WTC11 (cell line): ENCODE data around the gene RNU1-3.

Experiments
- CREB1 ChIP-seq: sonication (generic); formaldehyde crosslinking; IDR thresholded peaks from 2 replicates; pipeline ENCODE4 v1.8.0; 2023; ENCODE audit warnings: mild to moderate bottlenecking, missing genetic modification reagents
- ESRRA ChIP-seq: sonication (generic); formaldehyde crosslinking; IDR thresholded peaks from 2 replicates; pipeline ENCODE4 v1.8.1; 2022; ENCODE audit warnings: mild to moderate bottlenecking, missing genetic modification reagents, borderline replicate concordance
- FOXJ3 ChIP-seq: sonication (generic); formaldehyde crosslinking; IDR thresholded peaks from 2 replicates; pipeline ENCODE4 v1.9.0; 2021; ENCODE audit warnings: missing genetic modification reagents, mild to moderate bottlenecking, borderline replicate concordance
- JUN ChIP-seq: sonication (generic); formaldehyde crosslinking; IDR thresholded peaks from 2 replicates; pipeline ENCODE4 v1.8.0; 2023; ENCODE audit warnings: mild to moderate bottlenecking, missing genetic modification reagents
- NFYB ChIP-seq: sonication (generic); formaldehyde crosslinking; conservative IDR thresholded peaks from 2 replicates; pipeline ENCODE4 v1.8.0; 2022; ENCODE audit warnings: low read depth, missing genetic modification reagents
- SP1 ChIP-seq: sonication (generic); formaldehyde crosslinking; conservative IDR thresholded peaks from 2 replicates; pipeline ENCODE4 v1.8.1; 2022; ENCODE audit warnings: missing genetic modification reagents
- TEAD4 ChIP-seq: sonication (generic); formaldehyde crosslinking; IDR thresholded peaks from 2 replicates; pipeline ENCODE4 v1.8.0; 2022; ENCODE audit warnings: mild to moderate bottlenecking, missing genetic modification reagents
- ZNF416 ChIP-seq: fragments of 250-450 bp; sonication (Bioruptor Pico); IDR thresholded peaks from 2 replicates; pipeline ENCODE4 v1.9.0; 2021; ENCODE audit warnings: mild to moderate bottlenecking, inconsistent platforms
- TF ChIP-seq, protein P1 (sequence below): fragments of 200-600 bp; IDR thresholded peaks from 2 replicates; pipeline ENCODE4 v1.8.0; 2022; ENCODE audit warnings: antibody characterized with exemption
- TF ChIP-seq, protein P2 (sequence below): sonication (generic); formaldehyde crosslinking; IDR thresholded peaks from 2 replicates; pipeline ENCODE4 v1.8.0; 2022; ENCODE audit warnings: mild to moderate bottlenecking, missing genetic modification reagents
- TF ChIP-seq, protein P3 (sequence below): sonication (generic); formaldehyde crosslinking; IDR thresholded peaks from 2 replicates; pipeline ENCODE4 v1.8.0; 2023; ENCODE audit warnings: missing genetic modification reagents, mild to moderate bottlenecking, borderline replicate concordance
- TF ChIP-seq, protein P4 (sequence below): sonication (generic); formaldehyde crosslinking; IDR thresholded peaks from 2 replicates; pipeline ENCODE4 v1.8.1; 2023; ENCODE audit warnings: mild to moderate bottlenecking, missing genetic modification reagents
- TF ChIP-seq, protein P5 (sequence below): sonication (generic); formaldehyde crosslinking; IDR thresholded peaks from 2 replicates; pipeline ENCODE4 v1.8.0; 2023; ENCODE audit warnings: missing genetic modification reagents
- TF ChIP-seq, protein P6 (sequence below): sonication (generic); formaldehyde crosslinking; IDR thresholded peaks from 2 replicates; pipeline ENCODE4 v1.8.0; 2022; ENCODE audit warnings: missing genetic modification reagents

DNA sequence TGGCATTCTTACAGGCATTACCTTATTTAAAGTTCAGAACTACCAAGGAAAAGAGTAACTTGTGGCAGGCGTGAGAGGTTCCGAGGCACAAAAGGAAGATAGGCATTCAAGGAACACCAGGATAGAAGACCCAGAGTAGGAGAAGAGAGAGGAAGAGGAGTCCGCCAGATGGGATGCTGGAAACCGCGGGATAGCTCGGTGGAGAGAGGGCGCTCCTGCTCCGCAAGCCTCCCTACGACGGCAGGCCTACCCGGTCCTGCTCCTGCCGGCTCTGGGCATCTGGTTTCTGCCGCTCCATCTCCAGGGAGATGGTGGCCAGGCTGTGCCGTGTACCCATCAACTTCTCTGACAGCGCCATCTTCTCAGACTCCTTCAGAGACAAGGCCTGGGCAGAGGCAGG, 48.0 kb downstream of the RNU1-3 start:
- TF ChIP-seq, protein P1, sequence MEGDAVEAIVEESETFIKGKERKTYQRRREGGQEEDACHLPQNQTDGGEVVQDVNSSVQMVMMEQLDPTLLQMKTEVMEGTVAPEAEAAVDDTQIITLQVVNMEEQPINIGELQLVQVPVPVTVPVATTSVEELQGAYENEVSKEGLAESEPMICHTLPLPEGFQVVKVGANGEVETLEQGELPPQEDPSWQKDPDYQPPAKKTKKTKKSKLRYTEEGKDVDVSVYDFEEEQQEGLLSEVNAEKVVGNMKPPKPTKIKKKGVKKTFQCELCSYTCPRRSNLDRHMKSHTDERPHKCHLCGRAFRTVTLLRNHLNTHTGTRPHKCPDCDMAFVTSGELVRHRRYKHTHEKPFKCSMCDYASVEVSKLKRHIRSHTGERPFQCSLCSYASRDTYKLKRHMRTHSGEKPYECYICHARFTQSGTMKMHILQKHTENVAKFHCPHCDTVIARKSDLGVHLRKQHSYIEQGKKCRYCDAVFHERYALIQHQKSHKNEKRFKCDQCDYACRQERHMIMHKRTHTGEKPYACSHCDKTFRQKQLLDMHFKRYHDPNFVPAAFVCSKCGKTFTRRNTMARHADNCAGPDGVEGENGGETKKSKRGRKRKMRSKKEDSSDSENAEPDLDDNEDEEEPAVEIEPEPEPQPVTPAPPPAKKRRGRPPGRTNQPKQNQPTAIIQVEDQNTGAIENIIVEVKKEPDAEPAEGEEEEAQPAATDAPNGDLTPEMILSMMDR, result no peak
- TF ChIP-seq, protein P2, sequence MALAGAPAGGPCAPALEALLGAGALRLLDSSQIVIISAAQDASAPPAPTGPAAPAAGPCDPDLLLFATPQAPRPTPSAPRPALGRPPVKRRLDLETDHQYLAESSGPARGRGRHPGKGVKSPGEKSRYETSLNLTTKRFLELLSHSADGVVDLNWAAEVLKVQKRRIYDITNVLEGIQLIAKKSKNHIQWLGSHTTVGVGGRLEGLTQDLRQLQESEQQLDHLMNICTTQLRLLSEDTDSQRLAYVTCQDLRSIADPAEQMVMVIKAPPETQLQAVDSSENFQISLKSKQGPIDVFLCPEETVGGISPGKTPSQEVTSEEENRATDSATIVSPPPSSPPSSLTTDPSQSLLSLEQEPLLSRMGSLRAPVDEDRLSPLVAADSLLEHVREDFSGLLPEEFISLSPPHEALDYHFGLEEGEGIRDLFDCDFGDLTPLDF (CRISPR knock-in tag), result no peak
- no peak for TF ChIP-seq SP1 (CRISPR knock-in tag)
- TF ChIP-seq FOXJ3 (CRISPR knock-in tag), result no peak
- TF ChIP-seq, protein P3, sequence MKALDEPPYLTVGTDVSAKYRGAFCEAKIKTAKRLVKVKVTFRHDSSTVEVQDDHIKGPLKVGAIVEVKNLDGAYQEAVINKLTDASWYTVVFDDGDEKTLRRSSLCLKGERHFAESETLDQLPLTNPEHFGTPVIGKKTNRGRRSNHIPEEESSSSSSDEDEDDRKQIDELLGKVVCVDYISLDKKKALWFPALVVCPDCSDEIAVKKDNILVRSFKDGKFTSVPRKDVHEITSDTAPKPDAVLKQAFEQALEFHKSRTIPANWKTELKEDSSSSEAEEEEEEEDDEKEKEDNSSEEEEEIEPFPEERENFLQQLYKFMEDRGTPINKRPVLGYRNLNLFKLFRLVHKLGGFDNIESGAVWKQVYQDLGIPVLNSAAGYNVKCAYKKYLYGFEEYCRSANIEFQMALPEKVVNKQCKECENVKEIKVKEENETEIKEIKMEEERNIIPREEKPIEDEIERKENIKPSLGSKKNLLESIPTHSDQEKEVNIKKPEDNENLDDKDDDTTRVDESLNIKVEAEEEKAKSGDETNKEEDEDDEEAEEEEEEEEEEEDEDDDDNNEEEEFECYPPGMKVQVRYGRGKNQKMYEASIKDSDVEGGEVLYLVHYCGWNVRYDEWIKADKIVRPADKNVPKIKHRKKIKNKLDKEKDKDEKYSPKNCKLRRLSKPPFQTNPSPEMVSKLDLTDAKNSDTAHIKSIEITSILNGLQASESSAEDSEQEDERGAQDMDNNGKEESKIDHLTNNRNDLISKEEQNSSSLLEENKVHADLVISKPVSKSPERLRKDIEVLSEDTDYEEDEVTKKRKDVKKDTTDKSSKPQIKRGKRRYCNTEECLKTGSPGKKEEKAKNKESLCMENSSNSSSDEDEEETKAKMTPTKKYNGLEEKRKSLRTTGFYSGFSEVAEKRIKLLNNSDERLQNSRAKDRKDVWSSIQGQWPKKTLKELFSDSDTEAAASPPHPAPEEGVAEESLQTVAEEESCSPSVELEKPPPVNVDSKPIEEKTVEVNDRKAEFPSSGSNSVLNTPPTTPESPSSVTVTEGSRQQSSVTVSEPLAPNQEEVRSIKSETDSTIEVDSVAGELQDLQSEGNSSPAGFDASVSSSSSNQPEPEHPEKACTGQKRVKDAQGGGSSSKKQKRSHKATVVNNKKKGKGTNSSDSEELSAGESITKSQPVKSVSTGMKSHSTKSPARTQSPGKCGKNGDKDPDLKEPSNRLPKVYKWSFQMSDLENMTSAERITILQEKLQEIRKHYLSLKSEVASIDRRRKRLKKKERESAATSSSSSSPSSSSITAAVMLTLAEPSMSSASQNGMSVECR (CRISPR knock-in tag), result no peak
- no peak for TF ChIP-seq JUN
- TF ChIP-seq NFYB (CRISPR knock-in tag), result no peak
- no peak for TF ChIP-seq ZNF416 (CRISPR knock-in tag)
- TF ChIP-seq TEAD4 (CRISPR knock-in tag), result no peak
- TF ChIP-seq, protein P4, sequence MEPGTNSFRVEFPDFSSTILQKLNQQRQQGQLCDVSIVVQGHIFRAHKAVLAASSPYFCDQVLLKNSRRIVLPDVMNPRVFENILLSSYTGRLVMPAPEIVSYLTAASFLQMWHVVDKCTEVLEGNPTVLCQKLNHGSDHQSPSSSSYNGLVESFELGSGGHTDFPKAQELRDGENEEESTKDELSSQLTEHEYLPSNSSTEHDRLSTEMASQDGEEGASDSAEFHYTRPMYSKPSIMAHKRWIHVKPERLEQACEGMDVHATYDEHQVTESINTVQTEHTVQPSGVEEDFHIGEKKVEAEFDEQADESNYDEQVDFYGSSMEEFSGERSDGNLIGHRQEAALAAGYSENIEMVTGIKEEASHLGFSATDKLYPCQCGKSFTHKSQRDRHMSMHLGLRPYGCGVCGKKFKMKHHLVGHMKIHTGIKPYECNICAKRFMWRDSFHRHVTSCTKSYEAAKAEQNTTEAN (CRISPR knock-in tag), result no peak
- no peak for TF ChIP-seq CREB1 (CRISPR knock-in tag)
- TF ChIP-seq, protein P5, sequence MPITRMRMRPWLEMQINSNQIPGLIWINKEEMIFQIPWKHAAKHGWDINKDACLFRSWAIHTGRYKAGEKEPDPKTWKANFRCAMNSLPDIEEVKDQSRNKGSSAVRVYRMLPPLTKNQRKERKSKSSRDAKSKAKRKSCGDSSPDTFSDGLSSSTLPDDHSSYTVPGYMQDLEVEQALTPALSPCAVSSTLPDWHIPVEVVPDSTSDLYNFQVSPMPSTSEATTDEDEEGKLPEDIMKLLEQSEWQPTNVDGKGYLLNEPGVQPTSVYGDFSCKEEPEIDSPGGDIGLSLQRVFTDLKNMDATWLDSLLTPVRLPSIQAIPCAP (CRISPR knock-in tag), result no peak
- TF ChIP-seq, protein P6, sequence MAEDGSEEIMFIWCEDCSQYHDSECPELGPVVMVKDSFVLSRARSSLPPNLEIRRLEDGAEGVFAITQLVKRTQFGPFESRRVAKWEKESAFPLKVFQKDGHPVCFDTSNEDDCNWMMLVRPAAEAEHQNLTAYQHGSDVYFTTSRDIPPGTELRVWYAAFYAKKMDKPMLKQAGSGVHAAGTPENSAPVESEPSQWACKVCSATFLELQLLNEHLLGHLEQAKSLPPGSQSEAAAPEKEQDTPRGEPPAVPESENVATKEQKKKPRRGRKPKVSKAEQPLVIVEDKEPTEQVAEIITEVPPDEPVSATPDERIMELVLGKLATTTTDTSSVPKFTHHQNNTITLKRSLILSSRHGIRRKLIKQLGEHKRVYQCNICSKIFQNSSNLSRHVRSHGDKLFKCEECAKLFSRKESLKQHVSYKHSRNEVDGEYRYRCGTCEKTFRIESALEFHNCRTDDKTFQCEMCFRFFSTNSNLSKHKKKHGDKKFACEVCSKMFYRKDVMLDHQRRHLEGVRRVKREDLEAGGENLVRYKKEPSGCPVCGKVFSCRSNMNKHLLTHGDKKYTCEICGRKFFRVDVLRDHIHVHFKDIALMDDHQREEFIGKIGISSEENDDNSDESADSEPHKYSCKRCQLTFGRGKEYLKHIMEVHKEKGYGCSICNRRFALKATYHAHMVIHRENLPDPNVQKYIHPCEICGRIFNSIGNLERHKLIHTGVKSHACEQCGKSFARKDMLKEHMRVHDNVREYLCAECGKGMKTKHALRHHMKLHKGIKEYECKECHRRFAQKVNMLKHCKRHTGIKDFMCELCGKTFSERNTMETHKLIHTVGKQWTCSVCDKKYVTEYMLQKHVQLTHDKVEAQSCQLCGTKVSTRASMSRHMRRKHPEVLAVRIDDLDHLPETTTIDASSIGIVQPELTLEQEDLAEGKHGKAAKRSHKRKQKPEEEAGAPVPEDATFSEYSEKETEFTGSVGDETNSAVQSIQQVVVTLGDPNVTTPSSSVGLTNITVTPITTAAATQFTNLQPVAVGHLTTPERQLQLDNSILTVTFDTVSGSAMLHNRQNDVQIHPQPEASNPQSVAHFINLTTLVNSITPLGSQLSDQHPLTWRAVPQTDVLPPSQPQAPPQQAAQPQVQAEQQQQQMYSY (CRISPR knock-in tag), result peak; percentile 85
- TF ChIP-seq ESRRA (CRISPR knock-in tag), result no peak
